Measurements from ENCODE around the gene SHISAL1.

SHISAL1 gene

GRCh38 chr22:44194569-44194968, 118.2 kb downstream of the SHISAL1 start:
- DNase-seq (ENCODE audit: low read depth, low spot score): no peak
